Pancreas (tissue), 10 donors: ENCODE measurements around the gene FBLL1. TPM values are rescaled to one million over a fixed set of nuclear protein-coding genes. Genes with fewer than 3 reads are reported as not detected.

Source experiments
- ATAC-seq, 4 donors: fragments of 200-7000 bp; cut with Tn5 transposase; one replicate each; pipeline versions ENCODE4 v1.8.0 to v1.9.1; 2020; ENCODE audit warnings: mild to moderate bottlenecking in 4 of 4, moderate library complexity in 4 of 4
- DNase-seq, 6 donors: peaks; one replicate each; pipeline ENCODE4 v3.0.0-alpha.2; 2020
- FAIRE-seq: peaks from 2 replicates; lab custom pipeline; 2012; peaks lifted over from hg19 to GRCh38; lab: Jason Lieb, UNC
- H3K27ac ChIP-seq, 4 donors: fragments of 200-600 bp; sonication (generic); 1 replicate in 3 of 4; 2 replicates in 1 of 4; pipeline versions ENCODE4 v1.5.0 to v1.8.0; 2020
- H3K27me3 ChIP-seq, 4 donors: fragments of 200-600 bp; one replicate each; pipeline ENCODE4 v1.8.0; 2021
- H3K36me3 ChIP-seq, 3 donors: fragments of 200-600 bp; sonication (generic) in 1 of 3; one replicate each; pipeline versions ENCODE4 v1.5.0 to v1.8.0; 2020 to 2021
- H3K4me1 ChIP-seq, 3 donors: fragments of 200-600 bp; one replicate each; pipeline ENCODE4 v1.8.0; 2021
- H3K4me3 ChIP-seq, 4 donors: fragments of 200-600 bp; sonication (generic) in 2 of 4; one replicate each; pipeline versions ENCODE4 v1.5.0 to v1.8.0; 2020 to 2021
- H3K9me3 ChIP-seq, 4 donors: fragments of 200-600 bp; one replicate each; pipeline ENCODE4 v1.8.0; 2021
- WGBS, 2 donors: extraction: QIAGEN DNeasy Blood & Tissue Kit; methylation state at CpG; one replicate each; pipeline ENCODE4 v1.1.7; 2013; 5-methylcytosine and 5-hydroxymethylcytosine counted together
- intact Hi-C, 3 donors: fragments of 100-400 bp; cut with DNase I; formaldehyde crosslinking; loops; one replicate each; pipeline versions ENCODE4 v1.11.1 to v1.14.2; 2022
- microRNA-seq, 2 donors: library from miRNA; unstranded; fragments of <30 nt; microRNA quantifications; one replicate each; pipeline versions ENCODE4 to v1.1.0, GENCODE V29; 2019 to 2020
- polyA plus RNA-seq, 2 donors: library from polyadenylated mRNA; stranded (reverse); fragments of 200-250 nt; gene quantifications; one replicate each; pipeline ENCODE4 v1.2.3, GENCODE V29; 2013
- total RNA-seq, 6 donors: library from RNA; stranded (reverse); fragmentation: NEBNext Ultra II Directional in 4 of 6; extraction: Animal tissue kit (Norgen Biotek cat#: 25700) in 4 of 6; gene quantifications; one replicate each; pipeline versions ENCODE4 v1.2.1 to v1.2.4, GENCODE V29; 2021 to 2023
- TF ChIP-seq, protein P1 (sequence below), 4 donors: fragments of 200-600 bp; sonication (generic) in 3 of 4; IDR thresholded peaks; one replicate each; pipeline versions ENCODE4 v1.5.0 to v1.8.0; 2021; ENCODE audit warnings: antibody characterized with exemption in 4 of 4
- donor health status: healthy with polysubstance abuse.
- donor health status: DM: no; HTN: no; CAD: no; lungs with moderate emphysema.
- donor health status: DM: no; HTN: no; CAD: no.
- donor health status: control.
- donor health status: control.
- donor health status: Bipolar disorder and iron deficiency.
- donor health status: DM: yes; HTN: yes; CAD: no.
- donor health status: DM: no; HTN: no; CAD: no.
- donor health status: DM: no; HTN: no; CAD: no.
- donor health status: DM: yes; HTN: yes; CAD: no.

The FBLL1 gene
- total and polyA plus RNA-seq, 8 donors, result 0.31 to 5.4 (median 0.93) TPM; not detected in 1

GRCh38 chr5:168580227-168580508 is 51.1 kb downstream of the FBLL1 start:
- no peaks in the 10 kb centered on the region for H3K27me3 ChIP-seq
- intact Hi-C loops, result no loop called here
- peaks cover 0 to 11% (median 0%) of the 10 kb centered on the region in 3 donors for H3K4me1 ChIP-seq
- TF ChIP-seq, protein P1, sequence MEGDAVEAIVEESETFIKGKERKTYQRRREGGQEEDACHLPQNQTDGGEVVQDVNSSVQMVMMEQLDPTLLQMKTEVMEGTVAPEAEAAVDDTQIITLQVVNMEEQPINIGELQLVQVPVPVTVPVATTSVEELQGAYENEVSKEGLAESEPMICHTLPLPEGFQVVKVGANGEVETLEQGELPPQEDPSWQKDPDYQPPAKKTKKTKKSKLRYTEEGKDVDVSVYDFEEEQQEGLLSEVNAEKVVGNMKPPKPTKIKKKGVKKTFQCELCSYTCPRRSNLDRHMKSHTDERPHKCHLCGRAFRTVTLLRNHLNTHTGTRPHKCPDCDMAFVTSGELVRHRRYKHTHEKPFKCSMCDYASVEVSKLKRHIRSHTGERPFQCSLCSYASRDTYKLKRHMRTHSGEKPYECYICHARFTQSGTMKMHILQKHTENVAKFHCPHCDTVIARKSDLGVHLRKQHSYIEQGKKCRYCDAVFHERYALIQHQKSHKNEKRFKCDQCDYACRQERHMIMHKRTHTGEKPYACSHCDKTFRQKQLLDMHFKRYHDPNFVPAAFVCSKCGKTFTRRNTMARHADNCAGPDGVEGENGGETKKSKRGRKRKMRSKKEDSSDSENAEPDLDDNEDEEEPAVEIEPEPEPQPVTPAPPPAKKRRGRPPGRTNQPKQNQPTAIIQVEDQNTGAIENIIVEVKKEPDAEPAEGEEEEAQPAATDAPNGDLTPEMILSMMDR (IDR thresholded peaks at IDR 0.05), result no peak
- WGBS, 2 donors, result 19 to 31% methylated on average over 3 of the region's 3 CpGs
- no peaks in the 10 kb centered on the region for H3K9me3 ChIP-seq
- ATAC-seq (no peak), FAIRE-seq (no peak), DNase-seq (peak in 1 of 6 donors; percentile 13)
- H3K36me3 ChIP-seq, result no peaks in the 10 kb centered on the region
- peak overlapping the region; percentile 76 to 93 (median 78) for H3K4me3 ChIP-seq
- H3K27ac ChIP-seq, result peak overlapping the region; percentile 49 to 94 (median 88)

Small RNA genes lying within 50 kb of the gene (microRNA-seq; reads per million reads assigned to microRNA genes)
- gene MIR103A1 (0 reads per million in 2 donors), gene MIR103B1 (0 reads per million in 2 donors)

Other genes starting within 250 kb of the FBLL1 start
- 10 to 100 TPM; 36.4 to 54.2 (median 41.8) TPM for gene WWC1, start 237.7 kb upstream of the FBLL1 start, total RNA-seq
- 10 to 100 TPM; 35.0 to 38.5 TPM for gene WWC1, start 237.7 kb upstream of the FBLL1 start, polyA plus RNA-seq
- gene RARS1, start 42.8 kb upstream of the FBLL1 start, total RNA-seq, result 10 to 100 TPM; 38.6 to 48.8 (median 41.5) TPM
- gene RARS1, start 42.8 kb upstream of the FBLL1 start, polyA plus RNA-seq, result 10 to 100 TPM; 18.4 to 34.7 TPM
- 10 to 100 TPM; 12.8 to 25.8 (median 20.5) TPM for gene PANK3, start 50.1 kb downstream of the FBLL1 start, total RNA-seq
- gene PANK3, start 50.1 kb downstream of the FBLL1 start, polyA plus RNA-seq, result 1 to 10 TPM; 2.2 to 6.0 TPM